EH (cell line): ENCODE results near the gene PPP6R3.

ENCODE experiments used
- DNase-seq: peaks from one replicate; pipeline ENCODE4 v3.0.0-alpha.2; 2015; ENCODE audit warnings: low read depth

Gene PPP6R3, protein sequence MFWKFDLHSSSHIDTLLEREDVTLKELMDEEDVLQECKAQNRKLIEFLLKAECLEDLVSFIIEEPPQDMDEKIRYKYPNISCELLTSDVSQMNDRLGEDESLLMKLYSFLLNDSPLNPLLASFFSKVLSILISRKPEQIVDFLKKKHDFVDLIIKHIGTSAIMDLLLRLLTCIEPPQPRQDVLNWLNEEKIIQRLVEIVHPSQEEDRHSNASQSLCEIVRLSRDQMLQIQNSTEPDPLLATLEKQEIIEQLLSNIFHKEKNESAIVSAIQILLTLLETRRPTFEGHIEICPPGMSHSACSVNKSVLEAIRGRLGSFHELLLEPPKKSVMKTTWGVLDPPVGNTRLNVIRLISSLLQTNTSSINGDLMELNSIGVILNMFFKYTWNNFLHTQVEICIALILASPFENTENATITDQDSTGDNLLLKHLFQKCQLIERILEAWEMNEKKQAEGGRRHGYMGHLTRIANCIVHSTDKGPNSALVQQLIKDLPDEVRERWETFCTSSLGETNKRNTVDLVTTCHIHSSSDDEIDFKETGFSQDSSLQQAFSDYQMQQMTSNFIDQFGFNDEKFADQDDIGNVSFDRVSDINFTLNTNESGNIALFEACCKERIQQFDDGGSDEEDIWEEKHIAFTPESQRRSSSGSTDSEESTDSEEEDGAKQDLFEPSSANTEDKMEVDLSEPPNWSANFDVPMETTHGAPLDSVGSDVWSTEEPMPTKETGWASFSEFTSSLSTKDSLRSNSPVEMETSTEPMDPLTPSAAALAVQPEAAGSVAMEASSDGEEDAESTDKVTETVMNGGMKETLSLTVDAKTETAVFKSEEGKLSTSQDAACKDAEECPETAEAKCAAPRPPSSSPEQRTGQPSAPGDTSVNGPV

GRCh38 chr11:68460741-68461574 is at the start of gene PPP6R3:
TSS of gene PPP6R3 (plus strand) at chr11:68460752. CDS start at chr11:68537665, 76,913 bp downstream.
- peak; percentile 47 for DNase-seq

DNA sequence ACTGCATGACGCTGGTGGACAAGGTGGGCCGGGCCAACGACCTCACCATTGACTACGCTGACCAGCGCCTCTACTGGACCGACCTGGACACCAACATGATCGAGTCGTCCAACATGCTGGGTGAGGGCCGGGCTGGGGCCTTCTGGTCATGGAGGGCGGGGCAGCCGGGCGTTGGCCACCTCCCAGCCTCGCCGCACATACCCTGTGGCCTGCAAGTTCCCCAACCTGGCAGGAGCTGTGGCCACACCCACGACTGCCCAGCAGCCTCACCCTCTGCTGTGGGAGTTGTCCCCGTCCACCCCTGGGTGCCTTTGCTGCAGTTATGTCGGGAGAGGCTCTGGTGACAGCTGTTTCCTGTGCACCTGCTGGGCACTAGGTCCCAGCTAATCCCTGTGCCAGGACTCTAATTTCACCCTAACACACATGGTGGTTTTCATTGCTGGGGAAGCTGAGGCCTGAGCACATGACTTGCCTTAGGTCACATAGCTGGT is 49.0 kb upstream of the PPP6R3 start:
- DNase-seq, result no peak

GRCh38 chr11:68412593-68413475 is 47.7 kb upstream of the PPP6R3 start:
- peak; percentile 39 for DNase-seq

DNA sequence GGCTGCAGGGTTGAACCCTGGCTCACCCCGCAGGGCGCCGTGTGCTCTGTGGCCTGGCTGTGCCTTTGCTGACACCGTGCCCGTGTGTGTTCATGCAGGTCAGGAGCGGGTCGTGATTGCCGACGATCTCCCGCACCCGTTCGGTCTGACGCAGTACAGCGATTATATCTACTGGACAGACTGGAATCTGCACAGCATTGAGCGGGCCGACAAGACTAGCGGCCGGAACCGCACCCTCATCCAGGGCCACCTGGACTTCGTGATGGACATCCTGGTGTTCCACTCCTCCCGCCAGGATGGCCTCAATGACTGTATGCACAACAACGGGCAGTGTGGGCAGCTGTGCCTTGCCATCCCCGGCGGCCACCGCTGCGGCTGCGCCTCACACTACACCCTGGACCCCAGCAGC is 47.0 kb upstream of the PPP6R3 start:
- no peak for DNase-seq

DNA sequence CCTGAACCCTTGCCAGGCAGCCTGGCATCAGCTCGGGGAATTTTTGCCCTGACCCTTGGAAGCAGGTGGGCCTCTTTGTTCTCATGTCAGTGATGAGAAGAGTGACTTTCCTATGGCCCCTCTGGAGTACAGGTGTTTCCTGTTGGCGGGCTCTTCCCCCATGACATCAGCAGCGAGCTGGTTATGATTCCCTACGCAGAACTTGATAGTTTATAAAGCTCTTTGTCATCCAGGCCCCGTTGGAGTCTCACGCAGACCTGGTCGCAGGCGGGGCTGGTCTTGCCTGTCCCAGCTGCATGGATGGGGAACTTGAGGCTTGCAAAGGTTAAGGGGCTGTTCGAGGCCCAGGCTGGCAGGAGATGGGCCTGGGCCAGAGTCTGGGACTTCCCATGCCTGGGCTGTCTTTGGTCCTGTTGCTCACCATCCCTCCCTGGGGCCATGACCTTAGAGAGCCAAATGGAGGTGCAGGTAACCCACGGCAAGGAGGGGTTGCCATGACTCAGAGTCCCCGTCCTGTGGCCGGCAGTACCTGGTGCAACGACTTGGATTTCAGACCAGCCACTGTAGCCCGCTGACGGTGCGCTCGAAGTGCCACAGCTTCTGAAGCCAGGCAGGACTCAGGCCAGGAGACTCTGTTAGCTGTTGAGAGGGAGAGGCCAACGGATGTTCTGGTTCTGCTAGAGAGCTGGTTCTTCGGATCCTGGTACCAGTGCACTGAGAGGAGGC is 45.9 kb upstream of the PPP6R3 start:
- DNase-seq, result no peak

GRCh38 chr11:68416070-68416578 is 44.4 kb upstream of the PPP6R3 start:
- no peak for DNase-seq

- DNase-seq, result no peak
These were observed 41.9 kb upstream of the PPP6R3 start for GRCh38 chr11:68418648-68419047.

- DNase-seq, result no peak
These were observed 40.4 kb upstream of the PPP6R3 start for GRCh38 chr11:68420171-68420570.

DNA sequence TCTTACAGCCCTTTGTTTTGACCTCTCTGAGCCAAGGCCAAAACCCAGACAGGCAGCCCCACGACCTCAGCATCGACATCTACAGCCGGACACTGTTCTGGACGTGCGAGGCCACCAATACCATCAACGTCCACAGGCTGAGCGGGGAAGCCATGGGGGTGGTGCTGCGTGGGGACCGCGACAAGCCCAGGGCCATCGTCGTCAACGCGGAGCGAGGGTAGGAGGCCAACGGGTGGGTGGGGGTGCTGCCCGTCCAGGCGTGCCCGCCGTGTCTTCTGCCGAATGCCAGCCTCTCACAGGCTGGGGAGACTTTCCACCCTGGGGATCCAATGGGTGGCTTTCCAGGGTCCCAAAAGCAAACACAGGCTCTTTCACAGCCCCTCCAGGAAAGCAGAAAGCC is 37.1 kb upstream of the PPP6R3 start:
- no peak for DNase-seq

- no peak for DNase-seq
These were observed 36.4 kb upstream of the PPP6R3 start for GRCh38 chr11:68424101-68424632.

DNA sequence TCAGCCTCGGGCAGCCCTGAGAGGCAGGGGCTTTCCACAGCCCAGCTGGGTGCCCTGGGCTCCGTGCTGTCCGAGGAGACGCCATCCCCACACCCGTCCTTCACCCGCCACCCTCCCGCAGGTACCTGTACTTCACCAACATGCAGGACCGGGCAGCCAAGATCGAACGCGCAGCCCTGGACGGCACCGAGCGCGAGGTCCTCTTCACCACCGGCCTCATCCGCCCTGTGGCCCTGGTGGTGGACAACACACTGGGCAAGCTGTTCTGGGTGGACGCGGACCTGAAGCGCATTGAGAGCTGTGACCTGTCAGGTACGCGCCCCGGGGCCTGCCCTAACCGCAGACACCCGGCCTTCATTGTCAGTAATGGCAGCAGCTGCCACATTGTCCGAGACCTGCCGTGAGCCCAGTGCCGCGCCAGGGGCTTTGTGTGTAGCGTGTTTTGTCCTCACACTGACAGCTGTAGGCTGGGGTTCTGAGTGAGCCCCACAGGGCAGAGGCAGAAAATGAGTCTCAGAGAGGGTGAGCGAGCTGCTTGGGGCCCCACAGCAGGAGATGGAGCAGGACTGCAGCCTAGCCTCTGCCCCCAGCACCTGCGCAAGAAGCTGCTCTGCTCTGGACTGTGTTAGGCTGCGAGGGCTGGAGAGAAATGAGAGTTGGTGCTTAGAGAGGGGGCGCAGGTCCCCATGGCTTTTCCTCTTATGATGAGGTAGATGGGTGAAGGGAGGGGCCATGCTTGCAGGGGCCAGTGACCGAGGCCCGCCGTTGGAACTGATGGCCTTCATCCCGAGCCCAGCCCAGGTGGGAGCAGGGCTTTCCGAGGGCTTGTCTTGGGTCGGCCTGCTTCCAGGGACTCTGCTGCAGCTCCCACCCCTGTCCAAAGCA is 35.3 kb upstream of the PPP6R3 start:
- DNase-seq, result no peak

DNA sequence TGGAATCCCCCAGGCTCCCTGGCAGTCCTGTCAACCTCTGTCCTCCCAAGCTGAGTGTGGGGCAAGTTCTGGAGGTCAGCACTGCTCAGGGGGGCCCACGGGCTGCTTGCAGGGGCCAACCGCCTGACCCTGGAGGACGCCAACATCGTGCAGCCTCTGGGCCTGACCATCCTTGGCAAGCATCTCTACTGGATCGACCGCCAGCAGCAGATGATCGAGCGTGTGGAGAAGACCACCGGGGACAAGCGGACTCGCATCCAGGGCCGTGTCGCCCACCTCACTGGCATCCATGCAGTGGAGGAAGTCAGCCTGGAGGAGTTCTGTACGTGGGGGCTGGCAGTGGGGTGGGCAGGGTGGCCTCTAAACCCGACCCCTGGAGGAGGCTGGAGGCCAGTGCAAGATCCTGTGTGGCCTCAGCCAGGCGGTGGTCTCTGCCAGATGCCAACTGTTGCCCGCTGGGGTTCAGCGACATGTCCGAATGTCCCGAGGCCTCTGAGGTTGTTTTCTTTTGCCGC is 34.6 kb upstream of the PPP6R3 start:
- DNase-seq, result no peak

GRCh38 chr11:68429661-68430060 is 30.9 kb upstream of the PPP6R3 start:
- no peak for DNase-seq

DNA sequence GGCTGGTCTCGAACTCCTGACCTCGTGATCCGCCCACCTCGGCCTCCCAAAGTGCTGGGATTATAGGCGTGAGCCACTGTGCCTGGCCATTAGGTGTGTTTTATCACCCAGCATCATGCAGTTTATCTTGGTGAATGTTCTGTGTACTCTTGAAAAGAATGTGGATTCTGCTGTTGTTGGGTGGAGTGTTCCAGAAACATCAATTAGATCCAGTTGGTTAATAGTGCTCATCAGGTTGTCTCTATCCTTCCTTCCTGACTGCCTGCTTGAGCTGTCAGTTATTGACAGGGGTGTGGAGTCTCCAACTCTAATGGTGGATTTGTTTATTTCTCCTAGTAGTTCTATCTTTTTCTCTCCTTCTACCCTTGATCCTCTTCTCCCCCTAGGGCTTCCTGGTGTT is 30.2 kb upstream of the PPP6R3 start:
- no peak for DNase-seq

- no peak for DNase-seq
These were observed 29.8 kb upstream of the PPP6R3 start for GRCh38 chr11:68430801-68431200.

GRCh38 chr11:68431984-68432645 is 28.4 kb upstream of the PPP6R3 start:
- DNase-seq, result no peak

DNA sequence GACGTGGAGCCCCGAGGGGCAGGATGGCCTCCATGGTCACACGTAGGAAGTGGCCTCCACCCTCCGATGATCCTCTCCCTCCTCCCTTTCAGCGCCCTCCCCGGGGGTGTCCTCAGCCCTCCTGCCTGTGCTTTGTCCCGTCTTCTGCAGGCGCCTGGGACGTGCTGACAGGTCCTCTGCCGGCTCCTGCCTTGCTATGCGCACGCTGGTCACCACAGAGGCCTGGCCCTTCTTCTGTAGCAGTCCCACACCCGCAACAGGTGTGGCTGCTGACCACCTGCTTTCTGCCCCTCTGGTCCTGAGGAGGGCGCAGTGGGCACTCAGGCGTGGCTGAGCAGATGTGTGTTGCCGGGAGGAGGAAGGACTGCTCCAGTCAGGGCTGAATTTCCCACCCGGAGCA is 27.7 kb upstream of the PPP6R3 start:
- no peak for DNase-seq

DNA sequence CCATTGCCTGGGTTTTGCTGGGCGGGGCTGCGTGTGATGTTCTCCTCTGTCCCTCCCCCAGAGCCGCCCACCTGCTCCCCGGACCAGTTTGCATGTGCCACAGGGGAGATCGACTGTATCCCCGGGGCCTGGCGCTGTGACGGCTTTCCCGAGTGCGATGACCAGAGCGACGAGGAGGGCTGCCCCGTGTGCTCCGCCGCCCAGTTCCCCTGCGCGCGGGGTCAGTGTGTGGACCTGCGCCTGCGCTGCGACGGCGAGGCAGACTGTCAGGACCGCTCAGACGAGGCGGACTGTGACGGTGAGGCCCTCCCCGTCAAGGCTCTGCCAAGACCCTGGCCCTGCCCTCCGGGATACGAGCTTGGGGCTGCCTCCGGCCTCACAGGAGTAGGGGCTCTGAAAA is 27.0 kb upstream of the PPP6R3 start:
- no peak for DNase-seq
